Measurements from ENCODE around the gene INTS2.
"Not testable (repeated sequence)": the region's sequence is repeated elsewhere in the genome, so short reads cannot be mapped to it uniquely, and the experiment has no call there.

INTS2 gene

DNA sequence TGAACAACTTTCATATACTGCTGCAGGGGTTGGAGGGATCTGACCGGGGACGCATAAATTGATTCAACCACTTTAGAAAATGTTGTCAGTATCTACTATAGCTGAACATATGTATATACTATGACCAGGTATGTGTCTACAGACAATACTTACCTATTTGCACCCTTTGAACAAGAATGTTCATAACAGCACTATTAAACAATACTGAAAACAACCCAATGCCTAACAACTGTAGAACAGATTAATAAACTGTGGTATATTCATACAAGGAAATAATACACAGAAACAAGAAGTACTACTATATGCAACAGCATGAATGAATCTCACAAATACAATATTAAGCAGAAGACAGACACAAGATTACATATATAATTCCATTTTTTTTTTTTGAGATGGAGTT, 74.9 kb downstream of the INTS2 start:
- DNase-seq (ENCODE audit: low read depth in 2 of 2): no peak

GRCh38 chr17:61849674-61850073, 78.1 kb downstream of the INTS2 start:
- DNase-seq (ENCODE audit: low read depth in 2 of 2): no peak

DNA sequence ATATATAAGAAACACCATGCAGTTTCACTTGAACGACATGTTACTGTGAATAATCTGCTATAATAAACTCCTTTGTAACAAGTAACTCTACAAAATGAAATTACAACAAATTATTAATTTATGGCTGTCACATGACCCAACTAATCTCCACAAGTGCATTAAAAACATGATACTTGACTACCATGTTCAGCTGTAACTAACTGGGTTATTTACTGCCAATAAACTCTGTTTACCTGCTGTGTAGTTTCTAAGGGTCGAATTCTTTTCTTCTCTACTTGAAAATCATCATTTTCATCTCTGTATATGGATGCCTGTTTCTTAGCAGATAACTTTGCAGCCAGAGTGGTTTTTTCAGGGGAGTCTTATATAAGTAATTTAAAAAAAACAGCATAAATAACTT, 78.9 kb downstream of the INTS2 start:
- no peak for DNase-seq (ENCODE audit: low read depth in 2 of 2)

DNA sequence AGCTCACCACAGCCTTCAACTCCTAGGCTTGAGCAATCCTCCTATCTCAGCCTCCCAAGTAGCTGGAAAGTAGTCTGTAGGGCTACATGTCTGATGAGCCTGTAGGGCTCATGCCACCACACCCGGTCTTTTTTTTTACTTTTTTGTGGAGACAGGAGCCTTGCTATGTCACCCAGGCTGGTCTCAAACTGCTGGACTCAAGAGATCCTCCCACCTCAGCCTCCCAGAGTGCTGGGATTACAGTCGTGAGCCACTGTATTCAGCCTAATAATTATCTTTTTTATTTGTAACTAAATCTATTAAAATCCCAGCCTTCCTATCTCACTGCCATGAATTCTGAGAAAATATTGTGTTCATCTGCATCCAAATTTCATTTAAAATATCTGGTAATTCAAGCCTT, 79.5 kb downstream of the INTS2 start:
- DNase-seq (ENCODE audit: low read depth in 2 of 2): no peak

DNA sequence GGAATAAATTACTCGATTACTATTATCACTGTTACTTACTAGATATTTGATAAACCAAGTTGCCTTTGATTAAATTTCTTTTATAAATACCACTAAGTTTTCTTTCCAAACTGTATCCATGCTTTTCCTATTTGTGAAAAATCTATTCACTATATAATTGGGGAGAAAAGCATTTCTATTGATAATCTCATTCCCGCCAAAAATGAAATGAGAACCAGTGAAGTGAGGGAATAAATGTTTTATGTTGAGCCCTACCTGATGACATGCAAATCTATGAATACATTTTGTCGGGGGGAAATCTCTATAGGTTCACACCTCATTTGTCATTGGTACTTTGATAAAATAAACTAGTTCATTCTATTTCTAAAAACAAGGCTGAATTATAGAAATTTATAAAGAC, 80.1 kb downstream of the INTS2 start:
- no peak for DNase-seq (ENCODE audit: low read depth in 2 of 2)

- DNase-seq (ENCODE audit: low read depth in 2 of 2): no peak
These were observed 80.9 kb downstream of the INTS2 start for GRCh38 chr17:61846761-61847375.

DNA sequence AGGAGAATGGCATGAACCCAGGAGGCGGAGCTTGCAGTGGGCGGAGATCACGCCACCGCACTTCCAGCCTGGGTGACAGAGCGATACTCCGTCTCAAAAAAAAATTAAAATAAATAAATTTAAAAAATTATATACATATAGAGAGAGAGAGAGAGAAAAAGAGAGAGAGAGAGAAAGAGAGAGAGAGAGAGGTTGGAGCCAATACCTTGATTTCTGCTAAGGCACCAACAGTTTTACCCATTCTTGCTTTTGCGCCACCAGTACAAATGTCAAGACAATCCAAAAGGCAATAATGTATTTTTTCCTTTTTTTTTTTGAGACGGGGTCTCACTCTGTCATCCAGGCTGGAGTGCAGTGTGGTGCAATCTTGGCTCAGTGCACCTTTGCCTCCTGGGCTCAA, 81.7 kb downstream of the INTS2 start:
- no peak for DNase-seq (ENCODE audit: low read depth in 2 of 2)

DNA sequence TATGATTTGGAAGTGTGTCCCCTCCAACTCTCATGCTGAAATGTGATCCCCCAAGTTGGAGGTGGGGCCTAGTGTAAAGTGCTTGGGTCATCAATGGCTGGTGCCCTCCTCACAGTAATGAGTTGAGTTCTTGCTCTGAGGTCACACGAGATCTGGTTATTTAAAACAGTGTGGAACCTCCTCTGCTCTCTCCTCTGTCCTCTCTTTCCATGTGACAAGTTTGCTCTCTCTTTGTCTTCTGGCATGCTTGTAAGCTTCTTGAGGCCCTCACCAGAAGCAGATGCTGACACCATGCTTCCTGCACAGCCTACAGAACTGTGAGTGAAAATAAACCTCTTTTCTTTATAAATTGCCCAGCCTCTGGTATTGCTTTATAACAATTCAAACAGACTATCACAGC, 84.3 kb downstream of the INTS2 start:
- DNase-seq (ENCODE audit: low read depth in 2 of 2): no peak

GRCh38 chr17:61842899-61843298, 84.9 kb downstream of the INTS2 start:
- DNase-seq (ENCODE audit: low read depth in 2 of 2): no peak

DNA sequence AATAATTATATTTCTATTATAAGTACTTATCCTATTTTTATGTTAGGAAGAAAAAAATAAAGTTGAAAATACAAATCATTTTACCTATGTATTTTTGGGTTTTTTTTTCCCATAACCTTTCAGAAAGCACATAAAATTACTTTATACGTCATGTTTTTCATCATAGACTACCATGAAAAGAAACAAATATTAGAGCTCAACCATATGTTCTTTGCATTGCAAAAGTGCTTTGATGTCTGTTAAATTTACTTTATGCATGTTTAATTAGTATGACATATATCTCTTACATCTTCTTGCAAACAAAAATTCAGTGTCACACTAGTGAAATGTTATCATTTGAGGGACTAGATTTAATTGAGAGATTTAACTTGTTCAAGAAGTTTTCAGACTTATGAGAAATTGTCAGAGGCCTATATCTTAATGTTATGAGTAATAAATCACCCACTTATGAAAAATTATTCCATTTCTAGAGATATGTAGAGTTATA, 88.4 kb downstream of the INTS2 start:
- no peak for DNase-seq (ENCODE audit: low read depth in 2 of 2)

- peak; percentile 9 to 33 for DNase-seq (ENCODE audit: low read depth in 2 of 2)
These were observed 90.4 kb downstream of the INTS2 start for GRCh38 chr17:61837175-61838051.

- no peak for DNase-seq (ENCODE audit: low read depth in 2 of 2)
These were observed 91.3 kb downstream of the INTS2 start for GRCh38 chr17:61836266-61837174.

DNA sequence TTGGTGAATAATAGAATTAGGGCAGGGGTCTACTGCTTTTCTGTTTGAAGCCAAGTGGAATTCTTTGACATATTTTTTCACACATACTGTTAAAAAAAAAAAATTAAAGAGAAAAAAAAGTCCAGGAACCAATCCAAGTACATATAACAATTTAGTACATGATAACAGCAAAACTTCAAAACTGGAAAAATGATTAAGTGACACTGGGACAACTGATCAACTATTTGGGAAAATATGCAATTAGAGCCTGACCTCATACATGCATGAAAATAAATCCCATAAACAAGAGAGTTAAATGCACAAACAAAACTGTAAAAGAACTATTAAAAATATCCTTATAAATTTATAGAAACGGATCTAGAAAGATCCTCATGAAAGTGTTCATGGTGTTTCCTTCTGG, 92.2 kb downstream of the INTS2 start:
- DNase-seq (ENCODE audit: low read depth in 2 of 2): no peak

DNA sequence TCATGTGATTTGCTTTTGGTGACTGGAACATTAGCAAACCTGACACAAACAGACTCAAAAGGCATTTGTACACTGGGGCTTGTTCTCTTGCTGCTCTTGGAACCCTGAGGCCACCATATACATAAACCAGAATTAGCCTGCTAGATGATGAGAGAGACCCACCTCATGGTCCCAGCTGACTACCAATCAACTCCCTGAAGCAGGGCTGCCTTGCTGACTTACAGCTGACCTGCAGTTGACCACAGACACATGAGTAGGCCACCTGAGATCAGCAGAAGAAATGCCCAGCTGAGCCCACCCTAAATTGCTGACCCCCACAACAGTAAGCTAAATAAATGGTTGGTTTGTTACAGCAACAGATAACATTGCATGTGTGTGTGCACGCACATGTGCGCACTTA, 93.2 kb downstream of the INTS2 start:
- no peak for DNase-seq (ENCODE audit: low read depth in 2 of 2)

GRCh38 chr17:61833536-61834193, 94.1 kb downstream of the INTS2 start:
- DNase-seq (ENCODE audit: low read depth in 2 of 2): no peak

GRCh38 chr17:61832463-61832862, 95.3 kb downstream of the INTS2 start:
- DNase-seq (ENCODE audit: low read depth in 2 of 2): no peak

DNA sequence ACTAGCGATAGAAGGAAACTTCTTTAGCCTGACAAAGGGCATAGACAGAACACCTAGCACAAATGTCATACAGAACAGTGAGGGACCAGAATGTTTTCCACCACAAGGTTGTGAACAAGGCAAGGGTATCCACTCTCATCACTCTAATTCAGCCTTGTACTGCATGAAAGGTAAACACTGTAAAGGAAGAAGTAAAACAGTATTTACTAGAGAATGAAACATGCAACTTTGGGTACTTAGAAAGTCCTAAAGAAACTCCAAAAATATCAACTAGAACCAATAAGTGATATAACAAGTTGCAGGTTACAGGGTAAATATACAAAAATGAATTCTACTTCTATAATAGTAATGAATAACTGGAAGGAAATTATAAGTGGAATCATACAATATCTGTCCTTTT, 96.7 kb downstream of the INTS2 start:
- no peak for DNase-seq (ENCODE audit: low read depth in 2 of 2)

GRCh38 chr17:61828694-61829093, 99.1 kb downstream of the INTS2 start:
- no peak for DNase-seq (ENCODE audit: low read depth in 2 of 2)

DNA sequence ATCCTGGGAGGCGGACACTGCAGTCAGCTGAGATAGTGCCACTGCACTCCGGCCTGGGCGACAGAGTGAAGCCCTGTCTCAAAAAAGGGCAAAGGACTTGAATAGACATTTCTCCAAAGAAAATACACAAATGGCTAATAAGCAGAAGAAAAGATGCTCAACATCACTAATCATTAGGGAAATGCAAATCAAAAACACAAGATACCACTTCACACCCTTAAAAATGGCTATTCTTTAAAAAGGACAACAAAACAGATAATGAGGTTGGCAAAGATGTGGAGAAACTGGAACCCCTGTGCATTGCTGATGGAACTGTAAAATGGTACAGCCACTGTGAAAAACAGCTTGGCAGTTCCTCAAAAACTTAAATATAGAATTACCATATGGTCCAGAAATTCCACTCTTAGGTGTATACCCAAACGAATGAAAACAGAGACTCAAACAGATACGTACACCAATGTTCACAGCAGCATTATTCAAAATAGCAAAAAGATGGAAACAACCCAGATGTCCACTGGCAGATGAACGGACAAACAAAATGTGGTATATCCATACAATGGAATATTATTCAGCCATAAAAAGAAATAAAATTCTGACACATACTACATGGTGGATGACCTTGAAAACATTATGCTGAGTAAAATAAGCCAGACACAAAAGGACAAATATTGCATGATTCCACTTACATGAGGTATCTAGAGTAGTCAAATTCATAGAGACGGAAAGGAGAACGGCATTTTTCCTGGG, 100.0 kb downstream of the INTS2 start:
- no peak for DNase-seq (ENCODE audit: low read depth in 2 of 2)

DNA sequence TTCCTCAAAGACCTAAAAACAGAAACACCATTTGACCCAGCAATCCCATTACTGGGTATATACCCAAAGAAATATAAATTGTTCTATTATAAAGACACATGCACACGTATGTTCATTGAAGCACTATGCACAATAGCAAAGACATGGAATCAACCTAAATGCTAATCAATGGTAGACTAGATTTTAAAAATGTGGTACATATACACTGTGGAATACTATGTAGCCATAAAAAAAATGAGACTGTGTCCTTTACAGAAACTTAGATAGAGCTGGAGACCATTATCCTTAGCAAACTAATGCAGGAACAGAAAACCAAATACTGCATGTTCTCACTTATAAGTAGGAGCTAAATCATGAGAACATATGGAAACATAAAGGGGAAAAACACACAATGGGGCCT, 100.9 kb downstream of the INTS2 start:
- DNase-seq (ENCODE audit: low read depth in 2 of 2): not testable (repeated sequence)

DNA sequence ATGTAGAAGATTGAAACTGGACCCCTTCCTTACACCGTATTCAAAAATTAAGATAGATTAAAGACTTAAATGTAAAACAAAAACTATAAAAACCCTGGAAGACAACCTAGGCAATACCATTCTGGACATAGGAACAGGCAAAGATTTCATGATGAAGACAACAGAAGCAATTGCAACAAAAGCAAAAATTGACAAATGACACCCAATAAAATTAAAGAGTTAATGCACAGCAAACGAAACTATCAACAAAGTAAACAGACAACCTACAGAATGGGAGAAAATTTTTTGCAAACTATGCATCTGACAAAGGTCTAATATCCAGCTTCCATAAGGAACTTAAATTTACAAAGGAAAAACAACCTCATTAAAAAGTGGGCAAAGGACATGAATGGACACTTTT, 101.6 kb downstream of the INTS2 start:
- DNase-seq (ENCODE audit: low read depth in 2 of 2): not testable (repeated sequence)
